Smooth muscle cell (in vitro differentiated cells): ENCODE data around the gene BRK1. TPM values are rescaled to one million over a fixed set of nuclear protein-coding genes. Genes with fewer than 3 reads are reported as not detected.

ENCODE experiments used
- DNase-seq: peaks from one replicate; lab custom pipeline; 2025; ENCODE audit not compliant: unreplicated experiment; lab: John Stamatoyannopoulos, UW
- H2AFZ ChIP-seq: fragments of 200-600 bp; sonication (generic); 2 replicates; pipeline ENCODE4 v1.6.0; 2016; ENCODE audit warnings: antibody characterized with exemption, low read depth, mild to moderate bottlenecking
- H3F3A ChIP-seq: fragments of 200-600 bp; sonication (generic); 2 replicates; pipeline ENCODE4 v1.6.0; 2017; ENCODE audit warnings: antibody characterized with exemption, low read depth
- H3K27ac ChIP-seq: fragments of 200-600 bp; sonication (generic); 2 replicates; pipeline ENCODE4 v1.5.1; 2016; ENCODE audit warnings: low read depth, mild to moderate bottlenecking
- H3K27me3 ChIP-seq: fragments of 200-600 bp; sonication (generic); 2 replicates; pipeline ENCODE4 v1.6.1; 2016; ENCODE audit warnings: low read depth, mild to moderate bottlenecking
- H3K36me3 ChIP-seq: fragments of 200-600 bp; sonication (generic); 2 replicates; pipeline ENCODE4 v1.5.1; 2016; ENCODE audit warnings: low read depth
- H3K4me1 ChIP-seq: fragments of 200-600 bp; sonication (generic); 2 replicates; pipeline ENCODE4 v1.5.1; 2016; ENCODE audit warnings: low read depth
- H3K4me2 ChIP-seq: fragments of 200-600 bp; sonication (generic); 2 replicates; pipeline ENCODE4 v1.6.0; 2016; ENCODE audit warnings: mild to moderate bottlenecking
- H3K4me3 ChIP-seq: fragments of 200-600 bp; sonication (generic); 2 replicates; pipeline ENCODE4 v1.5.1; 2016; ENCODE audit warnings: mild to moderate bottlenecking
- H3K79me2 ChIP-seq: fragments of 200-600 bp; sonication (generic); 2 replicates; pipeline ENCODE4 v1.6.0; 2016; ENCODE audit warnings: low read depth, mild to moderate bottlenecking
- H3K9ac ChIP-seq: fragments of 200-600 bp; sonication (generic); 2 replicates; pipeline ENCODE4 v1.6.0; 2016; ENCODE audit warnings: low read depth
- H3K9me3 ChIP-seq: fragments of 200-600 bp; sonication (generic); replicated peaks from 2 replicates; pipeline ENCODE4 v1.5.1; 2016; ENCODE audit warnings: low read depth
- H4K20me1 ChIP-seq: fragments of 200-600 bp; sonication (generic); 2 replicates; pipeline ENCODE4 v1.6.0; 2016; ENCODE audit warnings: low read depth
- CTCF ChIP-seq: fragments of 200-600 bp; sonication (generic); IDR thresholded peaks from 2 replicates; pipeline ENCODE4 v1.5.1; 2017; ENCODE audit warnings: borderline replicate concordance, mild to moderate bottlenecking, antibody characterized with exemption; ENCODE audit not compliant: insufficient read depth, poor library complexity, severe bottlenecking
- WGBS: methylation state at CpG from one replicate; pipeline ENCODE4 v1.1.7; 2016; ENCODE audit warnings: low lambda C conversion rate; 5-methylcytosine and 5-hydroxymethylcytosine counted together
- polyA plus RNA-seq: library from polyadenylated mRNA; unstranded; fragments of >200 nt; fragmentation: Nextera tagmentation; extraction: Ambion mirVana; gene quantifications from 2 replicates; pipeline ENCODE4 v1.2.1, GENCODE V29; 2016
- total RNA-seq: library from RNA; depleted of rRNA; stranded (reverse); fragments of >200 nt; gene quantifications from 2 replicates; pipeline ENCODE4 v1.2.3, GENCODE V29; 2014

The BRK1 gene
- total and polyA plus RNA-seq, 2 experiments from 2014 or later: 117 to 228 TPM

- Histone ChIP-seq H3K4me3 (no peak overlapping the region), H2AFZ (no peak overlapping the region), H3F3A (no peaks in the 10 kb centered on the region), H3K9ac (no peak overlapping the region), H3K27me3 (no peaks in the 10 kb centered on the region), H3K27ac (no peak overlapping the region), H3K9me3 (no peaks in the 10 kb centered on the region), H3K79me2 (no peaks in the 10 kb centered on the region), H3K4me1 (no peaks in the 10 kb centered on the region), H3K36me3 (no peaks in the 10 kb centered on the region), H3K4me2 (no peak overlapping the region), H4K20me1 (no peaks in the 10 kb centered on the region)
- TF ChIP-seq CTCF: no peak
- 98% methylated on average over 3 of the region's 3 CpGs for WGBS
- DNase-seq: no peak
Measured at GRCh38 chr3:10093678-10094077, 21.8 kb upstream of the BRK1 start.

DNA sequence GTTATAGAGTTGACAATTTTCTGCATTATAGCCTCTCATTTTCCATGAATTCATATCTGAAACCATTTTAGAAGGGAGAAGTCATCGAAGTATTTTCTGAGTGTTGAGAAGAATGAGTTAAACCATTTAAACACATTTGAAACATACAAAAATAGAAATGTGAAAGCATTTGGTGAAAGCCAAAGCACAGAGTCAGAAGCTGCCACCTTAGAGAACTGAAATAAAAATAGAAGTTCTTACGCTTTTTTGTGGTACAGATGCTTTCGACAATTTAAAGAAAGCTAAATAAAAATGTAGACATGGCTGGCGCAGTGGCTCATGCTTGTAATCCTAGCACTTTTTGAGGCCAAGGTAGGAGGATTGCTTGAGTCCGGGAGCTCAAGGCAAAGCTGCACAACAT is 16.4 kb upstream of the BRK1 start:
- no peaks in the 10 kb centered on the region for H4K20me1 ChIP-seq
- H3F3A ChIP-seq: no peaks in the 10 kb centered on the region
- H3K27me3 ChIP-seq: no peaks in the 10 kb centered on the region
- H3K9me3 ChIP-seq: no peaks in the 10 kb centered on the region
- H3K4me3 ChIP-seq: no peak overlapping the region
- no peak for DNase-seq
- no peaks in the 10 kb centered on the region for H3K36me3 ChIP-seq
- no peak for TF ChIP-seq CTCF
- H3K79me2 ChIP-seq: no peaks in the 10 kb centered on the region
- H3K4me2 ChIP-seq: no peak overlapping the region
- WGBS: 97% methylated on average over 5 of the region's 5 CpGs
- no peaks in the 10 kb centered on the region for H3K4me1 ChIP-seq
- H2AFZ ChIP-seq: no peak overlapping the region
- H3K27ac ChIP-seq: no peak overlapping the region
- no peak overlapping the region for H3K9ac ChIP-seq

- no peak overlapping the region for H2AFZ ChIP-seq
- WGBS: 91% methylated on average over 2 of the region's 2 CpGs
- no peaks in the 10 kb centered on the region for H3K79me2 ChIP-seq
- H3K36me3 ChIP-seq: no peaks in the 10 kb centered on the region
- no peaks in the 10 kb centered on the region for H4K20me1 ChIP-seq
- no peak overlapping the region for H3K27ac ChIP-seq
- no peak for TF ChIP-seq CTCF
- H3K9me3 ChIP-seq: no peaks in the 10 kb centered on the region
- no peak for DNase-seq
- no peak overlapping the region for H3K4me2 ChIP-seq
- no peak overlapping the region for H3K9ac ChIP-seq
- H3K4me3 ChIP-seq: no peak overlapping the region
- no peaks in the 10 kb centered on the region for H3F3A ChIP-seq
- H3K4me1 ChIP-seq: no peaks in the 10 kb centered on the region
- no peaks in the 10 kb centered on the region for H3K27me3 ChIP-seq
Measured at GRCh38 chr3:10106919-10107318, 8.6 kb upstream of the BRK1 start.

DNA sequence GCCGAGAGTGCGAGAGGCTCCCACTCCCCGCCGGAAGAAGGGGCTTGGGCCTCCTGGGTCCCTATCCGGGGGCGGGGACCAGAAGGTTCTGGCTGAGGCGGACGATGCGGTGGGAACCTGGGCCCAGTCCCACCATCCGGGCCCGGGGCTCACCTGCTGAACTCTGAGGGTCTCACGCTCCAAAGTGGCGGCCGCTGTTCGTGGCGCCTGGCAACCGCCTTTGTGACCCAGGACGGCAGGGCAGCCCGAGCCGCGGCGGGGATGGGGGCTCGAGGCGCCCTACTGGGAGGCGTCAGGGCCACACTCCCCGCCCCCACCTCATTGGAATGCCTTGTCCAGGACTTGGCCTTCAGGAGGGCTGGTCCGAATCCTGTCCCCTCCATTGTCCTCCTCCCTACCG is 7.4 kb upstream of the BRK1 start, which contains the start of gene FANCD2OS:
TSS of gene FANCD2OS (minus strand) at position 165 of the 400 bp plus-strand sequence. CDS start 3,481 bp downstream, outside the sequence.
- TF ChIP-seq CTCF: no peak
- WGBS: 95% methylated on average over 20 of the region's 28 CpGs
- Histone ChIP-seq H3K79me2 (no peaks in the 10 kb centered on the region), H3K27me3 (no peaks in the 10 kb centered on the region), H3K9ac (no peak within 1 kb of the TSS), H3K36me3 (no peaks in the 10 kb centered on the region), H3K4me1 (no peaks in the 10 kb centered on the region), H3K27ac (no peak within 1 kb of the TSS), H3F3A (no peaks in the 10 kb centered on the region), H3K4me2 (no peak within 1 kb of the TSS), H3K4me3 (no peak within 1 kb of the TSS), H3K9me3 (no peaks in the 10 kb centered on the region), H2AFZ (no peak within 1 kb of the TSS), H4K20me1 (no peaks in the 10 kb centered on the region)
- no peak for DNase-seq
